ENCODE measurements around the gene POMP. TPM values are rescaled to one million over a fixed set of nuclear protein-coding genes. Genes with fewer than 3 reads are reported as not detected.

Gene POMP
- total RNA-seq, 1 experiment from 2014 or later, result 107 TPM

DNA sequence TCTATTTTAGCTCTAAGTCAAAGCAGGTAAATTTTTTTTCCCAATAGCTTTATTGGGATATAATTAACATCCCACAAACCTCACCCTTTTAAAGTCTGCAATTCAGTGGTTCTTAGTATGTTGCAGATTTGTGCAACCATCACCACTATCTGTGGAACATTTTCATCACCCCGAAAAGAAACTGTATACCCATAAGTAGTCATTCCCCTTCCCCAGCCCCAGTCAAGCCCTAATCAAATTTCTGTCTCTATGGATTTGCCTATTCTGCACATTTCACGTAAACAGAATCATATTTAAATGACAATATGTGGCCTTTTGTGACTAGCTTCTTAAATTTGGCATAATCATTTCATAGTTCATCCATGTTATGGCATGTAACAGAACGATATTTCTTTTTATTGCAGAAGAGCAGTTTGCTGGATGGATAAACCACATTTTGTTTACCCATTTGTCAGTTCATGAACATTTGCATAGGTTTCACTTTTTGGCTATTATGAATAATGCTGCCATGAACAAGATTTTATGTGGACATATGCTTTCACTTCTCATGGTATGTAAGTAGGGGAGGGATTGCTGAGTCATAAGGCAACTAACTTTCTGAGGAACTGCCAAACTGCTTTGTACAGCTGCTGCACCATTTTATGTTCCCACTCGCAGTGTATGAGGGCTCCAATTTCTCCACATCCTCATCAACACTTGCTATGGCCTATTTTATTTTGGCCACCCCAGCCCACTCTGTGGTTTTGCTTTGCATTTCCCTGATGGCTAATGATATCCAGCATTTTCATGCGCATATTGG is 48.9 kb downstream of the POMP start (continued):
- TF ChIP-seq, protein P1, sequence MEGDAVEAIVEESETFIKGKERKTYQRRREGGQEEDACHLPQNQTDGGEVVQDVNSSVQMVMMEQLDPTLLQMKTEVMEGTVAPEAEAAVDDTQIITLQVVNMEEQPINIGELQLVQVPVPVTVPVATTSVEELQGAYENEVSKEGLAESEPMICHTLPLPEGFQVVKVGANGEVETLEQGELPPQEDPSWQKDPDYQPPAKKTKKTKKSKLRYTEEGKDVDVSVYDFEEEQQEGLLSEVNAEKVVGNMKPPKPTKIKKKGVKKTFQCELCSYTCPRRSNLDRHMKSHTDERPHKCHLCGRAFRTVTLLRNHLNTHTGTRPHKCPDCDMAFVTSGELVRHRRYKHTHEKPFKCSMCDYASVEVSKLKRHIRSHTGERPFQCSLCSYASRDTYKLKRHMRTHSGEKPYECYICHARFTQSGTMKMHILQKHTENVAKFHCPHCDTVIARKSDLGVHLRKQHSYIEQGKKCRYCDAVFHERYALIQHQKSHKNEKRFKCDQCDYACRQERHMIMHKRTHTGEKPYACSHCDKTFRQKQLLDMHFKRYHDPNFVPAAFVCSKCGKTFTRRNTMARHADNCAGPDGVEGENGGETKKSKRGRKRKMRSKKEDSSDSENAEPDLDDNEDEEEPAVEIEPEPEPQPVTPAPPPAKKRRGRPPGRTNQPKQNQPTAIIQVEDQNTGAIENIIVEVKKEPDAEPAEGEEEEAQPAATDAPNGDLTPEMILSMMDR (IDR thresholded peaks at IDR 0.05 in 2 of 3, conservative IDR thresholded peaks at IDR 0.05 in 1 of 3; ENCODE audit: borderline replicate concordance in 1 of 3, insufficient read depth in 1 of 3, low read depth in 2 of 3, low read length in 2 of 3), result no peak
- TF ChIP-seq, protein P2, sequence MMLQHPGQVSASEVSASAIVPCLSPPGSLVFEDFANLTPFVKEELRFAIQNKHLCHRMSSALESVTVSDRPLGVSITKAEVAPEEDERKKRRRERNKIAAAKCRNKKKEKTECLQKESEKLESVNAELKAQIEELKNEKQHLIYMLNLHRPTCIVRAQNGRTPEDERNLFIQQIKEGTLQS (IDR thresholded peaks at IDR 0.05), result no peak
- TF ChIP-seq CEBPB (IDR thresholded peaks at IDR 0.05; ENCODE audit: low read depth), result no peak
- no peak for TF ChIP-seq TCF7L2 (IDR thresholded peaks at IDR 0.05; ENCODE audit: borderline replicate concordance, extremely low read depth, insufficient read depth, insufficient read length)

DNA sequence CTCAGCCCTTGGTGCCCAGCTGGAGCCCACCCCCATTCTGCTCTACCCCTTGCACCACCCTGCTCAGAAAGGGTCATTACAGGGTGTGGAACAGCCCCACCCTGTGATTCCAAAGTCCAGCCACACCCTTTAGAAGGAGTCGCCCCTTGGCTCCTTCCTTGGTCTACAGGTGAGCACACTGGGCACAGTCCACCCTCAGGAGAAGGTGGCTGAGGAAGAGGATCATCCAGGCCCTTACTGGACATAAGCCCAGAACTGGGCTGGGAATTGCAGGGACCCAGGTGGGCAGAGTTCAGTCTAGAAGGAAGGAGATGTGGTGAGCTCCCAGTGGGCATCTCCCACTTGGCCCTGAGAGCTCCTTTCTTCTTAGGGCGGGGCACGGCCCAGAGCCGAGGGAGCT is 51.2 kb downstream of the POMP start:
- intact Hi-C loops (cut with micrococcal nuclease), result no loop called here
- no peaks in the 10 kb centered on the region for H3K27me3 ChIP-seq (ENCODE audit: insufficient read depth, low read length)
- ChIA-PET RAD21 (ENCODE audit: low non-redundant PET in 1 of 2, low total read pairs in 2 of 2, uncharacterized antibody in 2 of 2, unreplicated experiment in 2 of 2) (no interaction called here), CTCF (no interaction called here), POLR2A (no interaction called here)
- ATAC-seq (peak; percentile 38), DNase-seq (ENCODE audit: low read depth, low spot score) (no peak)
- no peaks in the 10 kb centered on the region for H3K9me3 ChIP-seq (ENCODE audit: control insufficient read depth in 1 of 2, insufficient read depth in 1 of 2, low read depth in 1 of 2, low read length in 2 of 2)
- H3K9me2 ChIP-seq (ENCODE audit: insufficient read depth), result no peaks in the 10 kb centered on the region
- no peaks in the 10 kb centered on the region for H3K79me2 ChIP-seq (ENCODE audit: insufficient read depth, low read length)
- H3K4me1 ChIP-seq (ENCODE audit: control insufficient read depth in 1 of 2, insufficient read depth in 2 of 2, low read length in 2 of 2), result peaks cover 7 to 17% of the 10 kb centered on the region in 2 experiments
- H3K27ac ChIP-seq (ENCODE audit: low read depth, low read length), result no peak overlapping the region
- H3K4me2 ChIP-seq (ENCODE audit: low read length), result peak overlapping the region; percentile 59
- BruUV-seq (replicated peaks), result no TSS peak
- no peak overlapping the region for H3K9ac ChIP-seq (ENCODE audit: low read length)
- H3K4me3 ChIP-seq (replicated peaks in 1 of 2; ENCODE audit: low read depth in 1 of 2, low read length in 2 of 2), result no peak overlapping the region
- no peak overlapping the region for H2AFZ ChIP-seq (ENCODE audit: low read depth, low read length, poor library complexity, severe bottlenecking)
- H4K20me1 ChIP-seq (ENCODE audit: insufficient read depth), result no peaks in the 10 kb centered on the region
- H3K36me3 ChIP-seq (ENCODE audit: control insufficient read depth in 1 of 2, insufficient read depth in 2 of 2, low read length in 2 of 2), result no peaks in the 10 kb centered on the region
- TF ChIP-seq ZFX (IDR thresholded peaks at IDR 0.05), result no peak
- TF ChIP-seq, protein P3, sequence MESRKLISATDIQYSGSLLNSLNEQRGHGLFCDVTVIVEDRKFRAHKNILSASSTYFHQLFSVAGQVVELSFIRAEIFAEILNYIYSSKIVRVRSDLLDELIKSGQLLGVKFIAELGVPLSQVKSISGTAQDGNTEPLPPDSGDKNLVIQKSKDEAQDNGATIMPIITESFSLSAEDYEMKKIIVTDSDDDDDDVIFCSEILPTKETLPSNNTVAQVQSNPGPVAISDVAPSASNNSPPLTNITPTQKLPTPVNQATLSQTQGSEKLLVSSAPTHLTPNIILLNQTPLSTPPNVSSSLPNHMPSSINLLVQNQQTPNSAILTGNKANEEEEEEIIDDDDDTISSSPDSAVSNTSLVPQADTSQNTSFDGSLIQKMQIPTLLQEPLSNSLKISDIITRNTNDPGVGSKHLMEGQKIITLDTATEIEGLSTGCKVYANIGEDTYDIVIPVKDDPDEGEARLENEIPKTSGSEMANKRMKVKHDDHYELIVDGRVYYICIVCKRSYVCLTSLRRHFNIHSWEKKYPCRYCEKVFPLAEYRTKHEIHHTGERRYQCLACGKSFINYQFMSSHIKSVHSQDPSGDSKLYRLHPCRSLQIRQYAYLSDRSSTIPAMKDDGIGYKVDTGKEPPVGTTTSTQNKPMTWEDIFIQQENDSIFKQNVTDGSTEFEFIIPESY (IDR thresholded peaks at IDR 0.05; ENCODE audit: extremely low read depth, insufficient replicate concordance, low read length), result no peak
- TF ChIP-seq CBX3 (IDR thresholded peaks at IDR 0.05; ENCODE audit: low read depth), result no peak
- no peak for TF ChIP-seq ZNF274 (IDR thresholded peaks at IDR 0.05; ENCODE audit: low read depth, low read length)
- TF ChIP-seq, protein P1 (IDR thresholded peaks at IDR 0.05 in 2 of 3, conservative IDR thresholded peaks at IDR 0.05 in 1 of 3; ENCODE audit: borderline replicate concordance in 1 of 3, insufficient read depth in 1 of 3, low read depth in 2 of 3, low read length in 2 of 3), result no peak
- no peak for TF ChIP-seq POLR2A (IDR thresholded peaks at IDR 0.05; ENCODE audit: borderline replicate concordance, extremely low read depth, insufficient read depth, insufficient read length)
- TF ChIP-seq EGR1 (IDR thresholded peaks at IDR 0.05; ENCODE audit: low read depth), result no peak
- no peak for TF ChIP-seq SRF (IDR thresholded peaks at IDR 0.05; ENCODE audit: low read depth)
- no peak for TF ChIP-seq JUND (IDR thresholded peaks at IDR 0.05)
- TF ChIP-seq EZH2phosphoT487 (IDR thresholded peaks at IDR 0.05; ENCODE audit: borderline replicate concordance), result no peak
- no peak for TF ChIP-seq POLR2AphosphoS5 (IDR thresholded peaks at IDR 0.05; ENCODE audit: low read depth, low read length)
- no peak for TF ChIP-seq FOSL1 (IDR thresholded peaks at IDR 0.05; ENCODE audit: low read depth)
- TF ChIP-seq RAD21 (IDR thresholded peaks at IDR 0.05; ENCODE audit: low read depth), result no peak
- no peak for TF ChIP-seq CEBPB (IDR thresholded peaks at IDR 0.05; ENCODE audit: low read depth)
- no peak for TF ChIP-seq EZH2 (IDR thresholded peaks at IDR 0.05)

Data from HCT116 (cell line).